ENCODE results near the gene SUPT5H. TPM values are rescaled to one million over a fixed set of nuclear protein-coding genes. Genes with fewer than 3 reads are reported as not detected.

The SUPT5H gene
- total and polyA plus RNA-seq, 8 donors: 61.7 to 127 (median 109) TPM

GRCh38 chr19:39492788-39493187 is 47.4 kb downstream of the SUPT5H start:
- Histone ChIP-seq H3K36me3 (peaks cover 33 to 47% (median 46%) of the 10 kb centered on the region in 4 donors), H3K9me3 (no peaks in the 10 kb centered on the region), H3K27ac (no peak overlapping the region), H3K27me3 (peaks cover 0 to 25% (median 17%) of the 10 kb centered on the region in 3 donors), H3K4me1 (peaks cover 2 to 4% (median 3%) of the 10 kb centered on the region in 4 donors), H3K4me3 (no peak overlapping the region)
- TF ChIP-seq POLR2A (IDR thresholded peaks at IDR 0.05) (no peak), POLR2AphosphoS5 (IDR thresholded peaks at IDR 0.05) (no peak), EP300 (IDR thresholded peaks at IDR 0.05) (no peak)
- TF ChIP-seq, protein P1, sequence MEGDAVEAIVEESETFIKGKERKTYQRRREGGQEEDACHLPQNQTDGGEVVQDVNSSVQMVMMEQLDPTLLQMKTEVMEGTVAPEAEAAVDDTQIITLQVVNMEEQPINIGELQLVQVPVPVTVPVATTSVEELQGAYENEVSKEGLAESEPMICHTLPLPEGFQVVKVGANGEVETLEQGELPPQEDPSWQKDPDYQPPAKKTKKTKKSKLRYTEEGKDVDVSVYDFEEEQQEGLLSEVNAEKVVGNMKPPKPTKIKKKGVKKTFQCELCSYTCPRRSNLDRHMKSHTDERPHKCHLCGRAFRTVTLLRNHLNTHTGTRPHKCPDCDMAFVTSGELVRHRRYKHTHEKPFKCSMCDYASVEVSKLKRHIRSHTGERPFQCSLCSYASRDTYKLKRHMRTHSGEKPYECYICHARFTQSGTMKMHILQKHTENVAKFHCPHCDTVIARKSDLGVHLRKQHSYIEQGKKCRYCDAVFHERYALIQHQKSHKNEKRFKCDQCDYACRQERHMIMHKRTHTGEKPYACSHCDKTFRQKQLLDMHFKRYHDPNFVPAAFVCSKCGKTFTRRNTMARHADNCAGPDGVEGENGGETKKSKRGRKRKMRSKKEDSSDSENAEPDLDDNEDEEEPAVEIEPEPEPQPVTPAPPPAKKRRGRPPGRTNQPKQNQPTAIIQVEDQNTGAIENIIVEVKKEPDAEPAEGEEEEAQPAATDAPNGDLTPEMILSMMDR (IDR thresholded peaks at IDR 0.05): no peak
- WGBS, 5 donors: 61 to 86% (median 78%) methylated on average over 3 of the region's 3 CpGs
- DNase-seq: no peak
- intact Hi-C loops (cut with DNase I; ENCODE audit: low total_unique reads): no loop called here

DNA sequence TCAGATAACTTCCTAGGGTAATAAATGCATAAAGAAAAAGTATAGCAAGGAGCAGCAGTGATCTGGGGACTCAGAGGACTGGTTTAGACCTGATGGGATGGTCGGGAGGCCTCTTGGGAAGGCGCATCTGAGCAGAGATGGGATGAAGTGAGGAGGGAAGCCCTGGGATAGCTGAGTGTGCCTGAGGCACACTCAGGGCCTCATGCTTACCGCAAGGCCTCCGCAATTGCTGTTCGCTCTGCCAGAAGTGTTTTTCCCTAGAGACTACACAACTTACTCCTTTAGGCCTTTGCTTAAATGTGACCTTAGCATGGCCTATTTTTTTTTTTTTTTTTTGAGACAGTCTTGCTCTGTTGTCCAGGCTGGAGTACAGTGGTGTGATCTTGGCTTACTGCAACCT is 49.3 kb downstream of the SUPT5H start:
- intact Hi-C loops (cut with DNase I; ENCODE audit: low total_unique reads): no loop called here

DNA sequence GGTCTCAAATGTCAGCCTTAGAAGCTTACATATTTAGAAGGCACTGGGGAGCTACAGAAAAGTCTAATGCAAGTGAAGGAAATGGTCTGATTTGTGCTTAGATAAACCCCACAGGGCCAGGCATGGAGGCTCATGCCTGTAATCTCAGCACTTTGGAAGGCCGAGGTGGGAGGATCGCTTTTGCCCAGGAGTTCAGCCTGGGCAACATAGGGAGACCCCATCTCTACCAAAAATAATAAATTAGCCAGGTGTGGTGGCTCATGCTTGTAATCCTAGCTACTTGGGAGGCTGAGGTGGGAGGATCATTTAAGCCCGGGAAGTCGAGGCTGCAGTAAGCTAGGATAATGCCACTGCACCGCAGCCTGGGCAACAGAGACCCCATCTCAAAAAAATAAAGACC is 50.7 kb downstream of the SUPT5H start:
- WGBS, 5 donors: 74 to 89% (median 84%) methylated on average over 5 of the region's 5 CpGs
- TF ChIP-seq EP300 (IDR thresholded peaks at IDR 0.05) (no peak), POLR2A (IDR thresholded peaks at IDR 0.05) (no peak), POLR2AphosphoS5 (IDR thresholded peaks at IDR 0.05) (no peak)
- TF ChIP-seq, protein P1 (IDR thresholded peaks at IDR 0.05): no peak
- H3K36me3 ChIP-seq: peaks cover 4 to 14% (median 13%) of the 10 kb centered on the region in 4 donors

More for the DNA sequence above, 49.3 kb downstream of the SUPT5H start:
- 79 to 88% (median 85%) methylated on average over 5 of the region's 5 CpGs for WGBS, 5 donors
- H3K27ac ChIP-seq: no peak overlapping the region
- DNase-seq: no peak
- no peaks in the 10 kb centered on the region for H3K9me3 ChIP-seq
- peaks cover 5 to 44% (median 36%) of the 10 kb centered on the region in 3 donors for H3K27me3 ChIP-seq
- peaks cover 17 to 20% (median 20%) of the 10 kb centered on the region in 4 donors for H3K4me1 ChIP-seq
- TF ChIP-seq POLR2AphosphoS5 (IDR thresholded peaks at IDR 0.05) (no peak), EP300 (IDR thresholded peaks at IDR 0.05) (no peak), POLR2A (IDR thresholded peaks at IDR 0.05) (no peak)
- TF ChIP-seq, protein P1 (IDR thresholded peaks at IDR 0.05): no peak
- H3K36me3 ChIP-seq: peaks cover 15 to 28% (median 27%) of the 10 kb centered on the region in 4 donors
- H3K4me3 ChIP-seq: no peak overlapping the region

GRCh38 chr19:39497701-39497995 is 52.3 kb downstream of the SUPT5H start:
- intact Hi-C loops (cut with DNase I; ENCODE audit: low total_unique reads): no loop called here
- peak overlapping the region in 1 of 4 donors; percentile 32 for H3K4me3 ChIP-seq
- TF ChIP-seq POLR2AphosphoS5 (IDR thresholded peaks at IDR 0.05) (no peak), POLR2A (IDR thresholded peaks at IDR 0.05) (no peak), EP300 (IDR thresholded peaks at IDR 0.05) (no peak)
- TF ChIP-seq, protein P1 (IDR thresholded peaks at IDR 0.05): peak in 1 of 7 experiments; percentile 27

More for the DNA sequence above, 50.7 kb downstream of the SUPT5H start:
- H3K27ac ChIP-seq: no peak overlapping the region
- DNase-seq: no peak
- intact Hi-C loops (cut with DNase I; ENCODE audit: low total_unique reads): no loop called here
- peaks cover 5 to 58% (median 45%) of the 10 kb centered on the region in 3 donors for H3K27me3 ChIP-seq
- H3K4me1 ChIP-seq: peaks cover 17 to 20% (median 20%) of the 10 kb centered on the region in 4 donors
- no peak overlapping the region for H3K4me3 ChIP-seq
- no peaks in the 10 kb centered on the region for H3K9me3 ChIP-seq

More at GRCh38 chr19:39497701-39497995, 52.3 kb downstream of the SUPT5H start:
- Histone ChIP-seq H3K27me3 (peaks cover 5 to 73% (median 52%) of the 10 kb centered on the region in 3 donors), H3K9me3 (peaks cover 0 to 2% (median 0%) of the 10 kb centered on the region in 4 donors), H3K4me1 (peaks cover 17 to 24% (median 21%) of the 10 kb centered on the region in 4 donors), H3K27ac (no peak overlapping the region), H3K36me3 (no peaks in the 10 kb centered on the region)
- DNase-seq: no peak
- WGBS, 5 donors: 0 to 5% (median 0%) methylated on average over 3 to 7 of the region's 7 CpGs
